DMS 273 (cell line): ENCODE measurements around the gene NHS.
"Not testable (repeated sequence)": the region's sequence is repeated elsewhere in the genome, so short reads cannot be mapped to it uniquely, and the experiment has no call there.

Experiments
- DNase-seq: peaks from one replicate; lab custom pipeline; 2025; ENCODE audit not compliant: unreplicated experiment; lab: John Stamatoyannopoulos, UW

Gene NHS

GRCh38 chrX:17494216-17494615 lies 119.2 kb downstream of the NHS start:
- no peak for DNase-seq

- no peak for DNase-seq
Measured at GRCh38 chrX:17495052-17495451, 120.1 kb downstream of the NHS start.

- no peak for DNase-seq
Measured at GRCh38 chrX:17496407-17496806, 121.4 kb downstream of the NHS start.

- DNase-seq = no peak
Measured at GRCh38 chrX:17497193-17497592, 122.2 kb downstream of the NHS start.

GRCh38 chrX:17499512-17499911 lies 124.5 kb downstream of the NHS start:
- no peak for DNase-seq

GRCh38 chrX:17500145-17500579 lies 125.2 kb downstream of the NHS start:
- no peak for DNase-seq

- DNase-seq = no peak
Measured at GRCh38 chrX:17501746-17502145, 126.7 kb downstream of the NHS start.

GRCh38 chrX:17506352-17506751 lies 131.4 kb downstream of the NHS start:
- DNase-seq = not testable (repeated sequence)

- DNase-seq = no peak
Measured at GRCh38 chrX:17511556-17511955, 136.6 kb downstream of the NHS start.

GRCh38 chrX:17519358-17519757 lies 144.4 kb downstream of the NHS start:
- DNase-seq = no peak

- DNase-seq = no peak
Measured at GRCh38 chrX:17520016-17520615, 145.1 kb downstream of the NHS start.

GRCh38 chrX:17521871-17522693 lies 147.1 kb downstream of the NHS start:
- peak; percentile 64 for DNase-seq

- no peak for DNase-seq
Measured at GRCh38 chrX:17525266-17525665, 150.3 kb downstream of the NHS start.

GRCh38 chrX:17525762-17526555 lies 151.0 kb downstream of the NHS start:
- no peak for DNase-seq

- DNase-seq = no peak
Measured at GRCh38 chrX:17527135-17527701, 152.2 kb downstream of the NHS start.

GRCh38 chrX:17527922-17528321 lies 152.9 kb downstream of the NHS start:
- no peak for DNase-seq

- DNase-seq = no peak
Measured at GRCh38 chrX:17529151-17529745, 154.2 kb downstream of the NHS start.

- DNase-seq = peak; percentile 11
Measured at GRCh38 chrX:17531500-17531899, 156.5 kb downstream of the NHS start.

- DNase-seq = peak; percentile 25
Measured at GRCh38 chrX:17535229-17535628, 160.2 kb downstream of the NHS start.

GRCh38 chrX:17537723-17538243 lies 162.8 kb downstream of the NHS start:
- no peak for DNase-seq

GRCh38 chrX:17542123-17542522 lies 167.1 kb downstream of the NHS start:
- DNase-seq = no peak
